Sigmoid colon (tissue), 7 donors: Measurements from ENCODE around the gene AUTS2. TPM values are rescaled to one million over a fixed set of nuclear protein-coding genes. Genes with fewer than 3 reads are reported as not detected.

Source experiments
- DNase-seq: peaks from one replicate; pipeline ENCODE4 v3.0.0-alpha.2; 2019
- H3K27ac ChIP-seq, 4 donors: fragments of 200-600 bp; sonication (generic); one replicate each; pipeline ENCODE4 v1.5.1; 2016 to 2019; ENCODE audit warnings: mild to moderate bottlenecking in 1 of 4
- H3K27me3 ChIP-seq, 3 donors: fragments of 200-600 bp; sonication (generic); one replicate each; pipeline ENCODE4 v1.5.1; 2019; ENCODE audit warnings: mild to moderate bottlenecking in 1 of 3
- H3K36me3 ChIP-seq, 4 donors: fragments of 200-600 bp; sonication (generic); one replicate each; pipeline ENCODE4 v1.5.1; 2016 to 2019
- H3K4me1 ChIP-seq, 4 donors: fragments of 200-600 bp; sonication (generic); one replicate each; pipeline ENCODE4 v1.5.1; 2017 to 2019
- H3K4me3 ChIP-seq, 4 donors: fragments of 200-600 bp; sonication (generic); one replicate each; pipeline ENCODE4 v1.5.1; 2017 to 2019; ENCODE audit warnings: mild to moderate bottlenecking in 2 of 4, moderate library complexity in 1 of 4
- H3K9me3 ChIP-seq, 4 donors: fragments of 200-600 bp in 3 of 4; sonication (generic) in 3 of 4; one replicate each; pipeline versions ENCODE4 v1.5.1 to v1.6.1; 2013 to 2019
- EP300 ChIP-seq, 4 donors: sonication (generic); formaldehyde crosslinking; IDR thresholded peaks; one replicate each; pipeline ENCODE4 v1.6.1; 2017; ENCODE audit warnings: antibody characterized with exemption in 4 of 4
- POLR2A ChIP-seq, 2 donors: fragments of 450-650 bp; IDR thresholded peaks; one replicate each; pipeline ENCODE4 v1.6.1; 2016; ENCODE audit warnings: antibody characterized with exemption in 2 of 2, mild to moderate bottlenecking in 2 of 2, moderate library complexity in 2 of 2
- POLR2AphosphoS5 ChIP-seq, 4 donors: sonication (generic); formaldehyde crosslinking; IDR thresholded peaks; one replicate each; pipeline ENCODE4 v1.6.1; 2017; ENCODE audit warnings: antibody characterized with exemption in 4 of 4
- WGBS, 2 donors: extraction: QIAGEN DNeasy Blood & Tissue Kit; methylation state at CpG; one replicate each; pipeline ENCODE4 v1.1.7; 2013; 5-methylcytosine and 5-hydroxymethylcytosine counted together
- intact Hi-C: fragments of 100-400 bp; cut with DNase I; formaldehyde crosslinking; loops from one replicate; pipeline ENCODE4 v1.15.1; 2023
- polyA plus RNA-seq, 3 donors: library from polyadenylated mRNA; stranded (reverse); fragments of 200-250 nt; gene quantifications; one replicate each; pipeline ENCODE4 v1.2.3, GENCODE V29; 2013
- total RNA-seq, 4 donors: library from RNA; depleted of rRNA; stranded (reverse); fragments of >200 nt; gene quantifications; one replicate each; pipeline ENCODE4 v1.1.0, GENCODE V29; 2016
- TF ChIP-seq, protein P1 (sequence below), 4 experiments: fragments of 450-650 bp in 3 of 4; fragments of 200-600 bp in 1 of 4; IDR thresholded peaks; one replicate each; pipeline ENCODE4 v1.5.1; 2016 to 2019; ENCODE audit warnings: antibody characterized with exemption in 4 of 4, mild to moderate bottlenecking in 3 of 4, moderate library complexity in 2 of 4
- donor health status: healthy with polysubstance abuse.
- donor health status: Bipolar disorder and iron deficiency.
- donor health status: healthy.

The AUTS2 gene
- total and polyA plus RNA-seq, 7 donors: 3.6 to 55.7 (median 25.5) TPM

GRCh38 chr7:69586321-69586720, 12.0 kb upstream of the AUTS2 start:
- Histone ChIP-seq H3K27me3 (no peaks in the 10 kb centered on the region), H3K4me1 (no peaks in the 10 kb centered on the region), H3K9me3 (no peaks in the 10 kb centered on the region), H3K4me3 (no peak overlapping the region), H3K27ac (no peak overlapping the region), H3K36me3 (no peaks in the 10 kb centered on the region)
- DNase-seq: no peak
- TF ChIP-seq EP300 (IDR thresholded peaks at IDR 0.05) (no peak), POLR2AphosphoS5 (IDR thresholded peaks at IDR 0.05) (no peak), POLR2A (IDR thresholded peaks at IDR 0.05) (no peak)
- TF ChIP-seq, protein P1, sequence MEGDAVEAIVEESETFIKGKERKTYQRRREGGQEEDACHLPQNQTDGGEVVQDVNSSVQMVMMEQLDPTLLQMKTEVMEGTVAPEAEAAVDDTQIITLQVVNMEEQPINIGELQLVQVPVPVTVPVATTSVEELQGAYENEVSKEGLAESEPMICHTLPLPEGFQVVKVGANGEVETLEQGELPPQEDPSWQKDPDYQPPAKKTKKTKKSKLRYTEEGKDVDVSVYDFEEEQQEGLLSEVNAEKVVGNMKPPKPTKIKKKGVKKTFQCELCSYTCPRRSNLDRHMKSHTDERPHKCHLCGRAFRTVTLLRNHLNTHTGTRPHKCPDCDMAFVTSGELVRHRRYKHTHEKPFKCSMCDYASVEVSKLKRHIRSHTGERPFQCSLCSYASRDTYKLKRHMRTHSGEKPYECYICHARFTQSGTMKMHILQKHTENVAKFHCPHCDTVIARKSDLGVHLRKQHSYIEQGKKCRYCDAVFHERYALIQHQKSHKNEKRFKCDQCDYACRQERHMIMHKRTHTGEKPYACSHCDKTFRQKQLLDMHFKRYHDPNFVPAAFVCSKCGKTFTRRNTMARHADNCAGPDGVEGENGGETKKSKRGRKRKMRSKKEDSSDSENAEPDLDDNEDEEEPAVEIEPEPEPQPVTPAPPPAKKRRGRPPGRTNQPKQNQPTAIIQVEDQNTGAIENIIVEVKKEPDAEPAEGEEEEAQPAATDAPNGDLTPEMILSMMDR (IDR thresholded peaks at IDR 0.05): no peak
- 21 to 68% methylated on average over 3 of the region's 3 CpGs for WGBS, 2 donors
- intact Hi-C loops: no loop called here

DNA sequence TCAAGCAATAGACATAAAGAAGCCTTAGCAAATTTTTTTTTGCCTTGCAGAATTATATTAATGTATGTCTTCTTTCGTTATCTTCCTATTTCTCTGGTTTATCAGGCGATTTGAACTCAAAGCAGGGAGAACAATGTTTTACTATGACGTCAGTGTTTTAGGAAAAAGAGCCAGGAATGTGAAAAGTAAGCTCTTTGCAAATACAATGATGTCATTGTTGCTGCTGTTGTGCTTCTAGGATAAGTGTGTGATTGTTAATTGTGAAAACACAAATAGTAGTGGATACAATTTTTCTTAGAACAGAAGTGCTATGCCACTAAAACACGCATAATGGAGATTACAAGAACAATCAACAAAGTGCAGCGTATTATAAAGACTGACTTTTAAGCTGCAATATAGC, 9.5 kb upstream of the AUTS2 start:
- intact Hi-C loops: no loop called here
- no peak for DNase-seq

GRCh38 chr7:69591805-69592204, 6.5 kb upstream of the AUTS2 start:
- DNase-seq: no peak
- no peak overlapping the region for H3K27ac ChIP-seq
- H3K36me3 ChIP-seq: no peaks in the 10 kb centered on the region
- WGBS, 2 donors: 84 to 93% methylated on average over 14 of the region's 14 CpGs
- intact Hi-C loops: loop anchor here (10.0 kb wide), 1 partner anchor 333 kb away; no protein-coding TSS in a partner anchor
- no peak overlapping the region for H3K4me3 ChIP-seq
- no peaks in the 10 kb centered on the region for H3K9me3 ChIP-seq
- peaks cover 0 to 6% (median 1%) of the 10 kb centered on the region in 4 donors for H3K4me1 ChIP-seq
- TF ChIP-seq POLR2AphosphoS5 (IDR thresholded peaks at IDR 0.05): no peak
- no peak for TF ChIP-seq POLR2A (IDR thresholded peaks at IDR 0.05)
- no peaks in the 10 kb centered on the region for H3K27me3 ChIP-seq

More for the DNA sequence above, 9.5 kb upstream of the AUTS2 start:
- TF ChIP-seq EP300 (IDR thresholded peaks at IDR 0.05): no peak
- TF ChIP-seq POLR2A (IDR thresholded peaks at IDR 0.05): no peak
- TF ChIP-seq POLR2AphosphoS5 (IDR thresholded peaks at IDR 0.05): no peak
- TF ChIP-seq, protein P1 (IDR thresholded peaks at IDR 0.05): no peak
- WGBS, 2 donors: 51 to 72% methylated on average over 5 of the region's 5 CpGs
- H3K9me3 ChIP-seq: no peaks in the 10 kb centered on the region
- H3K27me3 ChIP-seq: no peaks in the 10 kb centered on the region
- no peaks in the 10 kb centered on the region for H3K36me3 ChIP-seq
- no peak overlapping the region for H3K4me3 ChIP-seq
- H3K4me1 ChIP-seq: no peaks in the 10 kb centered on the region
- H3K27ac ChIP-seq: no peak overlapping the region

DNA sequence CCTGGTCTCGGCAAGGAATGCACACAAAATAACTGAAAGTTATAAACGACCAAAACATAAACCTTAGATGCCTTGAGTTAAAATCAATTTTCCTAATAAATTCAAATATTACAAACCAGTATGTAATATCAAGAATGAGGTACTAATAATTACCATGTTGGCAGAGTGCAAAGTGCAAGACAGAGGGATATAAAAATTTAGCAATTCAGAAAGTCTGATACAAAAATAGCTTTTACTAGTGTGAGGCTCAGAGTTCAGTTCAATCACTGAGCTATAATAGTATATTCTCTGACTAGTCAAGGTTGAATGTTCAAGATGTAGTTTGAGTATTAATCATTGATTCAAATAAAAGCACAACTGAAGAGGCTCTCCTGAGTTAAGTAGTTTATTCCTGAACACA, 4.8 kb upstream of the AUTS2 start:
- no peaks in the 10 kb centered on the region for H3K27me3 ChIP-seq
- no peaks in the 10 kb centered on the region for H3K36me3 ChIP-seq
- TF ChIP-seq, protein P1 (IDR thresholded peaks at IDR 0.05): no peak
- TF ChIP-seq EP300 (IDR thresholded peaks at IDR 0.05) (no peak), POLR2AphosphoS5 (IDR thresholded peaks at IDR 0.05) (no peak), POLR2A (IDR thresholded peaks at IDR 0.05) (no peak)
- no peak overlapping the region for H3K4me3 ChIP-seq
- 26 to 67% methylated on average over 2 of the region's 2 CpGs for WGBS, 2 donors
- intact Hi-C loops: loop anchor here (10.0 kb wide), 1 partner anchor 331 kb away; no protein-coding TSS in a partner anchor
- H3K27ac ChIP-seq: no peak overlapping the region
- H3K4me1 ChIP-seq: peaks cover 0 to 13% (median 5%) of the 10 kb centered on the region in 4 donors
- H3K9me3 ChIP-seq: no peaks in the 10 kb centered on the region
- DNase-seq: no peak

DNA sequence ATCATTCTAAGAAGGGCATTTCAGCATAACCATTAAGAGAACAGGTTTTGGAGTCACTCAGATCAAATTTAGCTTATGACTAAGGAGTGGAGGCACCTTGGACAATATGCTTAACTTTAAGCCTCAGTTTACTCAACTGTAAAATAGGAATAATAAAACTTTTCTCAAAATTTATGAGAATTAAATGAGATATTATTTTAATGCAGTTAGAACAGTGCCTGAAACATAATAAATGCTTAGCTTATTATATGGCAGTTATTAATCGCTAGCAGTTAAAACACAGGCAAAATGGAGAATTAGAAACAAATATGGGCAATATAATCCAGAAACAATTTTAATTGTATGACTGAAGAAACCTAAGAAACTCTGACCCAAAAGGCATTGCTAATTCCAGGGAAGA, 2.9 kb upstream of the AUTS2 start:
- WGBS, 2 donors: 92 to 98% methylated on average over 1 of the region's 1 CpG
- intact Hi-C loops: loop anchor here (5.0 to 10.0 kb wide), 3 partner anchors 177 to 329 kb away; no protein-coding TSS in a partner anchor
- no peaks in the 10 kb centered on the region for H3K27me3 ChIP-seq
- no peak overlapping the region for H3K4me3 ChIP-seq
- peaks cover 0 to 19% (median 7%) of the 10 kb centered on the region in 4 donors for H3K4me1 ChIP-seq
- H3K36me3 ChIP-seq: no peaks in the 10 kb centered on the region
- no peak for DNase-seq
- no peaks in the 10 kb centered on the region for H3K9me3 ChIP-seq
- TF ChIP-seq, protein P1 (IDR thresholded peaks at IDR 0.05): no peak
- TF ChIP-seq EP300 (IDR thresholded peaks at IDR 0.05) (no peak), POLR2AphosphoS5 (IDR thresholded peaks at IDR 0.05) (no peak), POLR2A (IDR thresholded peaks at IDR 0.05) (no peak)
- H3K27ac ChIP-seq: no peak overlapping the region
